ENCODE results near the gene CP. TPM values are rescaled to one million over a fixed set of nuclear protein-coding genes. Genes with fewer than 3 reads are reported as not detected.
A peak's percentile ranks its signal among the peaks of the same experiment; 100 is the strongest.

Gene CP
- total and polyA plus RNA-seq, 2 experiments from 2014 or later, result 2.8 to 3.6 TPM

- H3K9me2 ChIP-seq (ENCODE audit: insufficient read depth), result peaks cover 11% of the 10 kb centered on the region
- no peaks in the 10 kb centered on the region for H3K27me3 ChIP-seq (ENCODE audit: insufficient read depth)
- no peaks in the 10 kb centered on the region for H4K20me1 ChIP-seq (replicated peaks; ENCODE audit: insufficient read depth)
- H3K4me2 ChIP-seq, result no peak overlapping the region
- H3K36me3 ChIP-seq (ENCODE audit: insufficient read depth), result no peaks in the 10 kb centered on the region
- no peak overlapping the region for H3K27ac ChIP-seq (ENCODE audit: low read depth)
- no peak for DNase-seq (ENCODE audit: low spot score)
- H3K4me3 Mint-ChIP-seq, result no peak overlapping the region
- no peak for ATAC-seq
- H3K4me1 ChIP-seq (ENCODE audit: insufficient read depth), result peaks cover 17% of the 10 kb centered on the region; the same call in 1 of the 2 replicates
- H3K36me3 Mint-ChIP-seq (ENCODE audit: low read depth), result peaks cover 14% of the 10 kb centered on the region
- peaks cover 13% of the 10 kb centered on the region; the same call in 2 of the 3 replicates for H3K9me3 Mint-ChIP-seq
- no peak for TF ChIP-seq CREB1 (CRISPR knock-in tag; IDR thresholded peaks at IDR 0.05; ENCODE audit: low read depth)
- TF ChIP-seq NANOG (IDR thresholded peaks at IDR 0.05; ENCODE audit: borderline replicate concordance), result no peak
- no peak for TF ChIP-seq ZNF331 (CRISPR knock-in tag; IDR thresholded peaks at IDR 0.05; ENCODE audit: low read depth)
- TF ChIP-seq, protein P1, sequence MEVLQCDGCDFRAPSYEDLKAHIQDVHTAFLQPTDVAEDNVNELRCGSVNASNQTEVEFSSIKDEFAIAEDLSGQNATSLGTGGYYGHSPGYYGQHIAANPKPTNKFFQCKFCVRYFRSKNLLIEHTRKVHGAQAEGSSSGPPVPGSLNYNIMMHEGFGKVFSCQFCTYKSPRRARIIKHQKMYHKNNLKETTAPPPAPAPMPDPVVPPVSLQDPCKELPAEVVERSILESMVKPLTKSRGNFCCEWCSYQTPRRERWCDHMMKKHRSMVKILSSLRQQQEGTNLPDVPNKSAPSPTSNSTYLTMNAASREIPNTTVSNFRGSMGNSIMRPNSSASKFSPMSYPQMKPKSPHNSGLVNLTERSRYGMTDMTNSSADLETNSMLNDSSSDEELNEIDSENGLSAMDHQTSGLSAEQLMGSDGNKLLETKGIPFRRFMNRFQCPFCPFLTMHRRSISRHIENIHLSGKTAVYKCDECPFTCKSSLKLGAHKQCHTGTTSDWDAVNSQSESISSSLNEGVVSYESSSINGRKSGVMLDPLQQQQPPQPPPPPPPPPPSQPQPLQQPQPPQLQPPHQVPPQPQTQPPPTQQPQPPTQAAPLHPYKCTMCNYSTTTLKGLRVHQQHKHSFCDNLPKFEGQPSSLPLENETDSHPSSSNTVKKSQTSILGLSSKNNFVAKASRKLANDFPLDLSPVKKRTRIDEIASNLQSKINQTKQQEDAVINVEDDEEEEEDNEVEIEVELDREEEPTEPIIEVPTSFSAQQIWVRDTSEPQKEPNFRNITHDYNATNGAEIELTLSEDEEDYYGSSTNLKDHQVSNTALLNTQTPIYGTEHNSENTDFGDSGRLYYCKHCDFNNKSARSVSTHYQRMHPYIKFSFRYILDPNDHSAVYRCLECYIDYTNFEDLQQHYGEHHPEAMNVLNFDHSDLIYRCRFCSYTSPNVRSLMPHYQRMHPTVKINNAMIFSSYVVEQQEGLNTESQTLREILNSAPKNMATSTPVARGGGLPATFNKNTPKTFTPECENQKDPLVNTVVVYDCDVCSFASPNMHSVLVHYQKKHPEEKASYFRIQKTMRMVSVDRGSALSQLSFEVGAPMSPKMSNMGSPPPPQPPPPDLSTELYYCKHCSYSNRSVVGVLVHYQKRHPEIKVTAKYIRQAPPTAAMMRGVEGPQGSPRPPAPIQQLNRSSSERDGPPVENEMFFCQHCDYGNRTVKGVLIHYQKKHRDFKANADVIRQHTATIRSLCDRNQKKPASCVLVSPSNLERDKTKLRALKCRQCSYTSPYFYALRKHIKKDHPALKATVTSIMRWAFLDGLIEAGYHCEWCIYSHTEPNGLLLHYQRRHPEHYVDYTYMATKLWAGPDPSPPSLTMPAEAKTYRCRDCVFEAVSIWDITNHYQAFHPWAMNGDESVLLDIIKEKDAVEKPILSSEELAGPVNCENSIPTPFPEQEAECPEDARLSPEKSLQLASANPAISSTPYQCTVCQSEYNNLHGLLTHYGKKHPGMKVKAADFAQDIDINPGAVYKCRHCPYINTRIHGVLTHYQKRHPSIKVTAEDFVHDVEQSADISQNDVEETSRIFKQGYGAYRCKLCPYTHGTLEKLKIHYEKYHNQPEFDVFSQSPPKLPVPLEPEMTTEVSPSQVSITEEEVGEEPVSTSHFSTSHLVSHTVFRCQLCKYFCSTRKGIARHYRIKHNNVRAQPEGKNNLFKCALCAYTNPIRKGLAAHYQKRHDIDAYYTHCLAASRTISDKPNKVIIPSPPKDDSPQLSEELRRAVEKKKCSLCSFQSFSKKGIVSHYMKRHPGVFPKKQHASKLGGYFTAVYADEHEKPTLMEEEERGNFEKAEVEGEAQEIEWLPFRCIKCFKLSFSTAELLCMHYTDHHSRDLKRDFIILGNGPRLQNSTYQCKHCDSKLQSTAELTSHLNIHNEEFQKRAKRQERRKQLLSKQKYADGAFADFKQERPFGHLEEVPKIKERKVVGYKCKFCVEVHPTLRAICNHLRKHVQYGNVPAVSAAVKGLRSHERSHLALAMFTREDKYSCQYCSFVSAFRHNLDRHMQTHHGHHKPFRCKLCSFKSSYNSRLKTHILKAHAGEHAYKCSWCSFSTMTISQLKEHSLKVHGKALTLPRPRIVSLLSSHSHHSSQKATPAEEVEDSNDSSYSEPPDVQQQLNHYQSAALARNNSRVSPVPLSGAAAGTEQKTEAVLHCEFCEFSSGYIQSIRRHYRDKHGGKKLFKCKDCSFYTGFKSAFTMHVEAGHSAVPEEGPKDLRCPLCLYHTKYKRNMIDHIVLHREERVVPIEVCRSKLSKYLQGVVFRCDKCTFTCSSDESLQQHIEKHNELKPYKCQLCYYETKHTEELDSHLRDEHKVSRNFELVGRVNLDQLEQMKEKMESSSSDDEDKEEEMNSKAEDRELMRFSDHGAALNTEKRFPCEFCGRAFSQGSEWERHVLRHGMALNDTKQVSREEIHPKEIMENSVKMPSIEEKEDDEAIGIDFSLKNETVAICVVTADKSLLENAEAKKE (CRISPR knock-in tag; IDR thresholded peaks at IDR 0.05), result no peak
- no peak for TF ChIP-seq ZNF114 (CRISPR knock-in tag; IDR thresholded peaks at IDR 0.05)
- TF ChIP-seq, protein P2, sequence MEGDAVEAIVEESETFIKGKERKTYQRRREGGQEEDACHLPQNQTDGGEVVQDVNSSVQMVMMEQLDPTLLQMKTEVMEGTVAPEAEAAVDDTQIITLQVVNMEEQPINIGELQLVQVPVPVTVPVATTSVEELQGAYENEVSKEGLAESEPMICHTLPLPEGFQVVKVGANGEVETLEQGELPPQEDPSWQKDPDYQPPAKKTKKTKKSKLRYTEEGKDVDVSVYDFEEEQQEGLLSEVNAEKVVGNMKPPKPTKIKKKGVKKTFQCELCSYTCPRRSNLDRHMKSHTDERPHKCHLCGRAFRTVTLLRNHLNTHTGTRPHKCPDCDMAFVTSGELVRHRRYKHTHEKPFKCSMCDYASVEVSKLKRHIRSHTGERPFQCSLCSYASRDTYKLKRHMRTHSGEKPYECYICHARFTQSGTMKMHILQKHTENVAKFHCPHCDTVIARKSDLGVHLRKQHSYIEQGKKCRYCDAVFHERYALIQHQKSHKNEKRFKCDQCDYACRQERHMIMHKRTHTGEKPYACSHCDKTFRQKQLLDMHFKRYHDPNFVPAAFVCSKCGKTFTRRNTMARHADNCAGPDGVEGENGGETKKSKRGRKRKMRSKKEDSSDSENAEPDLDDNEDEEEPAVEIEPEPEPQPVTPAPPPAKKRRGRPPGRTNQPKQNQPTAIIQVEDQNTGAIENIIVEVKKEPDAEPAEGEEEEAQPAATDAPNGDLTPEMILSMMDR (conservative IDR thresholded peaks at IDR 0.05; ENCODE audit: low read depth in 2 of 2), result no peak
- no peak for TF ChIP-seq JUNB (IDR thresholded peaks at IDR 0.05; ENCODE audit: unreplicated experiment)
- TF ChIP-seq STAT1 (IDR thresholded peaks at IDR 0.05; ENCODE audit: unreplicated experiment), result no peak
- TF ChIP-seq, protein P3, sequence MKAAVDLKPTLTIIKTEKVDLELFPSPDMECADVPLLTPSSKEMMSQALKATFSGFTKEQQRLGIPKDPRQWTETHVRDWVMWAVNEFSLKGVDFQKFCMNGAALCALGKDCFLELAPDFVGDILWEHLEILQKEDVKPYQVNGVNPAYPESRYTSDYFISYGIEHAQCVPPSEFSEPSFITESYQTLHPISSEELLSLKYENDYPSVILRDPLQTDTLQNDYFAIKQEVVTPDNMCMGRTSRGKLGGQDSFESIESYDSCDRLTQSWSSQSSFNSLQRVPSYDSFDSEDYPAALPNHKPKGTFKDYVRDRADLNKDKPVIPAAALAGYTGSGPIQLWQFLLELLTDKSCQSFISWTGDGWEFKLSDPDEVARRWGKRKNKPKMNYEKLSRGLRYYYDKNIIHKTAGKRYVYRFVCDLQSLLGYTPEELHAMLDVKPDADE (IDR thresholded peaks at IDR 0.05), result no peak
- no peak for TF ChIP-seq POLR2AphosphoS5 (IDR thresholded peaks at IDR 0.05; ENCODE audit: low read depth)
- TF ChIP-seq EZH2phosphoT487 (IDR thresholded peaks at IDR 0.05; ENCODE audit: unreplicated experiment), result no peak
- TF ChIP-seq, protein P4, sequence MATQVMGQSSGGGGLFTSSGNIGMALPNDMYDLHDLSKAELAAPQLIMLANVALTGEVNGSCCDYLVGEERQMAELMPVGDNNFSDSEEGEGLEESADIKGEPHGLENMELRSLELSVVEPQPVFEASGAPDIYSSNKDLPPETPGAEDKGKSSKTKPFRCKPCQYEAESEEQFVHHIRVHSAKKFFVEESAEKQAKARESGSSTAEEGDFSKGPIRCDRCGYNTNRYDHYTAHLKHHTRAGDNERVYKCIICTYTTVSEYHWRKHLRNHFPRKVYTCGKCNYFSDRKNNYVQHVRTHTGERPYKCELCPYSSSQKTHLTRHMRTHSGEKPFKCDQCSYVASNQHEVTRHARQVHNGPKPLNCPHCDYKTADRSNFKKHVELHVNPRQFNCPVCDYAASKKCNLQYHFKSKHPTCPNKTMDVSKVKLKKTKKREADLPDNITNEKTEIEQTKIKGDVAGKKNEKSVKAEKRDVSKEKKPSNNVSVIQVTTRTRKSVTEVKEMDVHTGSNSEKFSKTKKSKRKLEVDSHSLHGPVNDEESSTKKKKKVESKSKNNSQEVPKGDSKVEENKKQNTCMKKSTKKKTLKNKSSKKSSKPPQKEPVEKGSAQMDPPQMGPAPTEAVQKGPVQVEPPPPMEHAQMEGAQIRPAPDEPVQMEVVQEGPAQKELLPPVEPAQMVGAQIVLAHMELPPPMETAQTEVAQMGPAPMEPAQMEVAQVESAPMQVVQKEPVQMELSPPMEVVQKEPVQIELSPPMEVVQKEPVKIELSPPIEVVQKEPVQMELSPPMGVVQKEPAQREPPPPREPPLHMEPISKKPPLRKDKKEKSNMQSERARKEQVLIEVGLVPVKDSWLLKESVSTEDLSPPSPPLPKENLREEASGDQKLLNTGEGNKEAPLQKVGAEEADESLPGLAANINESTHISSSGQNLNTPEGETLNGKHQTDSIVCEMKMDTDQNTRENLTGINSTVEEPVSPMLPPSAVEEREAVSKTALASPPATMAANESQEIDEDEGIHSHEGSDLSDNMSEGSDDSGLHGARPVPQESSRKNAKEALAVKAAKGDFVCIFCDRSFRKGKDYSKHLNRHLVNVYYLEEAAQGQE (IDR thresholded peaks at IDR 0.05; ENCODE audit: unreplicated experiment), result no peak
- TF ChIP-seq EZH2 (IDR thresholded peaks at IDR 0.05; ENCODE audit: low read depth, unreplicated experiment), result no peak
- H3K27me3 Mint-ChIP-seq (ENCODE audit: insufficient read depth, low read depth, poor library complexity), result peaks cover 4% of the 10 kb centered on the region
- H3K4me1 Mint-ChIP-seq, result peaks cover 29% of the 10 kb centered on the region
- H3K4me3 ChIP-seq, result no peak overlapping the region
- H3K27ac Mint-ChIP-seq, result no peak overlapping the region
- no peaks in the 10 kb centered on the region for H3K79me2 ChIP-seq (replicated peaks; ENCODE audit: insufficient read depth)
- peak overlapping the region; percentile 39; the same call in 1 of the 2 replicates for H2AFZ ChIP-seq
- H3F3A ChIP-seq (replicated peaks; ENCODE audit: low read depth), result no peaks in the 10 kb centered on the region; the same call in 1 of the 2 replicates
These were observed 14.2 kb upstream of the CP start for GRCh38 chr3:149235599-149236424.
